Caco-2 (cell line): ENCODE results near the gene PPP2R3A. TPM values are rescaled to one million over a fixed set of nuclear protein-coding genes. Genes with fewer than 3 reads are reported as not detected.

Experiments used
- BruUV-seq: library from RNA; stranded (reverse); fragments of 400-500 nt; replicated peaks from 2 replicates; lab custom pipeline; 2021; lab: Mats Ljungman, UMichigan
- CTCF ChIA-PET: fragments of 300-600 bp; sonication (Branson Sonifier 250); formaldehyde crosslinking; loops from one replicate; lab custom pipeline; 2022; ENCODE audit warnings: antibody characterized with exemption; lab: Charles Lee
- POLR2A ChIA-PET: fragments of 300-600 bp; sonication (Branson Sonifier 250); formaldehyde crosslinking; loops from one replicate; lab custom pipeline; 2022; ENCODE audit warnings: antibody characterized with exemption; lab: Charles Lee
- DNase-seq, 2 experiments: peaks; one replicate each; pipeline versions ENCODE4 v3.0.0 to v3.0.0-alpha.2; 2020 to 2022
- H3K27me3 ChIP-seq: replicated peaks from 2 replicates; pipeline ENCODE4 v1.6.0; 2011; ENCODE audit warnings: low read length; ENCODE audit not compliant: control insufficient read depth, insufficient read depth
- H3K36me3 ChIP-seq: 2 replicates; pipeline ENCODE4 v1.5.1; 2011; ENCODE audit warnings: low read length; ENCODE audit not compliant: control insufficient read depth, insufficient read depth
- H3K4me1 ChIP-seq: fragments of 250-450 bp; sonication (Bioruptor Pico); 2 replicates; pipeline ENCODE4 v1.5.1; 2020; ENCODE audit warnings: mild to moderate bottlenecking
- H3K4me3 ChIP-seq: 2 replicates; pipeline ENCODE4 v1.5.1; 2011; ENCODE audit warnings: low read depth, mild to moderate bottlenecking, control low read depth, low read length
- H3K9me3 ChIP-seq: fragments of 250-450 bp; sonication (Bioruptor Pico); 2 replicates; pipeline ENCODE4 v1.5.1; 2020; ENCODE audit warnings: mild to moderate bottlenecking, moderate library complexity
- H3K27ac Mint-ChIP-seq: one replicate; pipeline ENCODE4 v1.8.0; 2022; ENCODE audit warnings: mixed read lengths; ENCODE audit not compliant: unreplicated experiment
- H3K27me3 Mint-ChIP-seq: one replicate; pipeline ENCODE4 v1.8.0; 2022; ENCODE audit warnings: mixed read lengths; ENCODE audit not compliant: insufficient read depth, unreplicated experiment
- H3K36me3 Mint-ChIP-seq: one replicate; pipeline ENCODE4 v1.8.0; 2022; ENCODE audit warnings: mild to moderate bottlenecking, mixed read lengths; ENCODE audit not compliant: insufficient read depth, unreplicated experiment
- H3K4me1 Mint-ChIP-seq: one replicate; pipeline ENCODE4 v1.8.0; 2022; ENCODE audit warnings: low read depth, mixed read lengths; ENCODE audit not compliant: unreplicated experiment
- H3K4me3 Mint-ChIP-seq: one replicate; pipeline ENCODE4 v1.8.0; 2022; ENCODE audit warnings: mild to moderate bottlenecking, moderate library complexity, mixed read lengths; ENCODE audit not compliant: unreplicated experiment
- H3K9me3 Mint-ChIP-seq: one replicate; pipeline ENCODE4 v1.8.0; 2022; ENCODE audit warnings: mixed read lengths; ENCODE audit not compliant: unreplicated experiment
- CTCF ChIP-seq, 2 experiments: fragments of 200-600 bp in 1 of 2; IDR thresholded peaks; 1 replicate in 1 of 2; 2 replicates in 1 of 2; pipeline versions ENCODE4 v1.5.1 to v1.8.0; 2011 to 2022; ENCODE audit warnings: antibody characterized with exemption in 1 of 2, control low read depth in 1 of 2, inconsistent platforms in 1 of 2, low read depth in 1 of 2, low read length in 1 of 2, mild to moderate bottlenecking in 1 of 2, moderate library complexity in 1 of 2; ENCODE audit not compliant: insufficient read depth in 1 of 2, severe bottlenecking in 1 of 2, unreplicated experiment in 1 of 2
- intact Hi-C: fragments of 100-400 bp; cut with micrococcal nuclease; formaldehyde crosslinking; loops from one replicate; pipeline ENCODE4 v1.10.0; 2022; ENCODE audit not compliant: unreplicated experiment
- total RNA-seq: library from RNA; stranded (reverse); gene quantifications from 2 replicates; pipeline ENCODE4 v1.2.3, GENCODE V29; 2022

PPP2R3A gene
- total RNA-seq, 1 experiment from 2014 or later, result 9.5 TPM

GRCh38 chr3:136152176-136152843, 186.8 kb downstream of the PPP2R3A start:
- Mint-ChIP-seq H3K4me3 (no peak overlapping the region), H3K27me3 (no peaks in the 10 kb centered on the region), H3K27ac (no peak overlapping the region), H3K36me3 (peaks cover 42% of the 10 kb centered on the region), H3K4me1 (peaks cover 22% of the 10 kb centered on the region), H3K9me3 (no peaks in the 10 kb centered on the region)
- CTCF ChIA-PET, result no interaction called here
- H3K9me3 ChIP-seq, result no peaks in the 10 kb centered on the region
- no peak for DNase-seq
- no peaks in the 10 kb centered on the region for H3K27me3 ChIP-seq
- peaks cover 18% of the 10 kb centered on the region for H3K4me1 ChIP-seq
- H3K36me3 ChIP-seq, result no peaks in the 10 kb centered on the region
- no peak for TF ChIP-seq CTCF (IDR thresholded peaks at IDR 0.05; ENCODE audit: insufficient read depth in 1 of 2, low read depth in 1 of 2, low read length in 1 of 2, severe bottlenecking in 1 of 2, unreplicated experiment in 1 of 2)
- no peak overlapping the region for H3K4me3 ChIP-seq
- intact Hi-C loops, result no loop called here
- BruUV-seq, result no TSS peak
- POLR2A ChIA-PET, result no interaction called here

DNA sequence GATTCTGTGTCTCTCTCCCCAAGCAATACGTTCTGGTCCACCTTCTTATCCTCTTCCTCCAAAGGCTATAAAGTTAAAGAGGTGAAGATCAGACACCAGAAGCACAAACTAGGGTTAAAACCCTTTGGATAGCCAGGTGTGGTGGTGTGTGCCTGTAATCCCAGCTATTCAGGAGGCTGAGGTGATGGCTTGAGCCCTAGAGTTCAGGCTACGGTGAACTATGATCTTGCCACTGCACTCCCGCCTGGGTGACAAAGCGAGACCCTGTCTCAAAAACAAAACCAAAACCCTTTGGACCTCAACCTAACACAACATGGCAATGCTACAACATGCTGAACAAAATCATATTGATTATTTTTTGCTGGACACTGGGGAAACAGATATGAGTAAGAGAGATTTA, 187.4 kb downstream of the PPP2R3A start:
- POLR2A ChIA-PET, result no interaction called here
- no peaks in the 10 kb centered on the region for H3K36me3 ChIP-seq
- no peak overlapping the region for H3K4me3 ChIP-seq
- no peak for DNase-seq
- no peak for TF ChIP-seq CTCF (IDR thresholded peaks at IDR 0.05; ENCODE audit: insufficient read depth in 1 of 2, low read depth in 1 of 2, low read length in 1 of 2, severe bottlenecking in 1 of 2, unreplicated experiment in 1 of 2)
- no peaks in the 10 kb centered on the region for H3K27me3 ChIP-seq
- H3K27me3 Mint-ChIP-seq, result no peaks in the 10 kb centered on the region
- CTCF ChIA-PET, result no interaction called here
- peaks cover 11% of the 10 kb centered on the region; the same call in 1 of the 2 replicates for H3K4me1 ChIP-seq
- BruUV-seq, result no TSS peak
- H3K27ac Mint-ChIP-seq, result no peak overlapping the region
- H3K36me3 Mint-ChIP-seq, result peaks cover 36% of the 10 kb centered on the region
- H3K9me3 Mint-ChIP-seq, result no peaks in the 10 kb centered on the region
- intact Hi-C loops, result no loop called here
- H3K4me1 Mint-ChIP-seq, result peaks cover 15% of the 10 kb centered on the region
- H3K4me3 Mint-ChIP-seq, result no peak overlapping the region
- no peaks in the 10 kb centered on the region for H3K9me3 ChIP-seq

DNA sequence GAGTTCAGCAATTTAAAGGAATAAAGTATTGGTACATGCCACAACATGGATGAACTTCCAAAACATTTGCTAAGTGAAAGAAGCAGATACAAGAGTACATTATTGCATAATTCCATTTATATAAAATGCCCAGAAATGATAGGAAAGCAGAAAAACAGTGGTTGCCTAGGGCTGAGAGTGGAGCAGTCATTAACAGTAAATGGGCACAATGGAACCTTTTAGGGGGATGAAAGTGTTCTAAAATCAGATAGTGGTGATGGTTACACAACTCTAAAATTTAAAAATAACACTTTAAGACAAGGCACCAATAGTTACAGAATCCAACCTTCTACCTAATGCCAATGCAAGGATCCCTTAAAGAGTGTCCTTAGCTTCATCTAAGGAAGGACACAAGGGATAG, 196.0 kb downstream of the PPP2R3A start:
- CTCF ChIA-PET, result no interaction called here
- no peak overlapping the region for H3K27ac Mint-ChIP-seq
- intact Hi-C loops, result no loop called here
- H3K36me3 ChIP-seq, result no peaks in the 10 kb centered on the region
- H3K4me1 ChIP-seq, result no peaks in the 10 kb centered on the region
- no peak overlapping the region for H3K4me3 Mint-ChIP-seq
- no peaks in the 10 kb centered on the region for H3K9me3 ChIP-seq
- no peak for DNase-seq
- H3K27me3 ChIP-seq, result no peaks in the 10 kb centered on the region
- no peaks in the 10 kb centered on the region for H3K9me3 Mint-ChIP-seq
- peaks cover 7% of the 10 kb centered on the region for H3K36me3 Mint-ChIP-seq
- POLR2A ChIA-PET, result no interaction called here
- H3K4me1 Mint-ChIP-seq, result peaks cover 15% of the 10 kb centered on the region
- no TSS peak for BruUV-seq
- TF ChIP-seq CTCF (IDR thresholded peaks at IDR 0.05; ENCODE audit: insufficient read depth in 1 of 2, low read depth in 1 of 2, low read length in 1 of 2, severe bottlenecking in 1 of 2, unreplicated experiment in 1 of 2), result no peak
- H3K4me3 ChIP-seq, result no peak overlapping the region
- H3K27me3 Mint-ChIP-seq, result no peaks in the 10 kb centered on the region
